GM10248 (cell line): ENCODE results near the gene PPP2R2C.

Experiments used
- CTCF ChIA-PET: fragments of 300-600 bp; sonication (Branson Sonifier 250); formaldehyde crosslinking; extraction: SDS; loops from one replicate; lab custom pipeline; 2021; ENCODE audit warnings: antibody characterized with exemption; lab: Yijun Ruan, JAX
- POLR2A ChIA-PET: fragments of 350-650 bp; sonication (Branson Sonifier 250); formaldehyde crosslinking; extraction: SDS; loops from one replicate; lab custom pipeline; 2020; ENCODE audit warnings: antibody characterized with exemption; lab: Yijun Ruan, JAX
- DNase-seq: peaks from one replicate; pipeline ENCODE4 v3.0.0; 2012; ENCODE audit errors: extremely low spot score
- CTCF ChIP-seq: IDR thresholded peaks from 2 replicates; pipeline ENCODE4 v1.5.1; 2012; ENCODE audit warnings: mild to moderate bottlenecking, low read depth; ENCODE audit errors: extremely low read depth, missing control alignments, control extremely low read depth

The PPP2R2C gene

GRCh38 chr4:6356076-6356560 is 116.3 kb downstream of the PPP2R2C start:
- CTCF ChIA-PET, result interaction anchor here (1.7 to 2.3 kb wide), 2 partner anchors 25 to 105 kb away, joined by 4 to 5 read pairs; no protein-coding TSS in a partner anchor
- TF ChIP-seq CTCF, result no peak
- POLR2A ChIA-PET, result no interaction called here

GRCh38 chr4:6355052-6355451 is 117.4 kb downstream of the PPP2R2C start:
- no peak for TF ChIP-seq CTCF
- no peak for DNase-seq
- POLR2A ChIA-PET, result no interaction called here
- CTCF ChIA-PET, result interaction anchor here (1.7 kb wide), 1 partner anchor 104 kb away, joined by 4 read pairs; no protein-coding TSS in a partner anchor

More at GRCh38 chr4:6356076-6356560, 116.3 kb downstream of the PPP2R2C start:
- no peak for DNase-seq

GRCh38 chr4:6354626-6355025 is 117.8 kb downstream of the PPP2R2C start:
- POLR2A ChIA-PET, result no interaction called here

GRCh38 chr4:6354119-6354518 is 118.3 kb downstream of the PPP2R2C start:
- no peak for TF ChIP-seq CTCF
- POLR2A ChIA-PET, result no interaction called here
- DNase-seq, result no peak
- CTCF ChIA-PET, result no interaction called here

More at GRCh38 chr4:6354626-6355025, 117.8 kb downstream of the PPP2R2C start:
- CTCF ChIA-PET, result no interaction called here
- no peak for DNase-seq
- no peak for TF ChIP-seq CTCF

GRCh38 chr4:6352031-6352692 is 120.3 kb downstream of the PPP2R2C start:
- DNase-seq, result no peak
- POLR2A ChIA-PET, result no interaction called here
- TF ChIP-seq CTCF, result no peak
- CTCF ChIA-PET, result interaction anchor here (1.6 kb wide), 1 partner anchor 25 kb away, joined by 4 read pairs; no protein-coding TSS in a partner anchor

- ChIA-PET POLR2A (no interaction called here), CTCF (interaction anchor here (1.6 kb wide), 1 partner anchor 24 kb away, joined by 4 read pairs; no protein-coding TSS in a partner anchor)
- DNase-seq, result no peak
- TF ChIP-seq CTCF, result no peak
These were observed 121.0 kb downstream of the PPP2R2C start for GRCh38 chr4:6351246-6352000.
